SH-SY5Y (cell line): ENCODE results near the gene WFDC1.

Experiments
- GATA2 ChIP-seq: IDR thresholded peaks from 2 replicates; pipeline ENCODE4 v1.6.1; 2011; ENCODE audit warnings: mild to moderate bottlenecking, low read depth, low read length
- GATA3 ChIP-seq: IDR thresholded peaks from 2 replicates; pipeline ENCODE4 v1.6.1; 2011; ENCODE audit warnings: low read depth, mild to moderate bottlenecking, low read length, moderate library complexity

DNA sequence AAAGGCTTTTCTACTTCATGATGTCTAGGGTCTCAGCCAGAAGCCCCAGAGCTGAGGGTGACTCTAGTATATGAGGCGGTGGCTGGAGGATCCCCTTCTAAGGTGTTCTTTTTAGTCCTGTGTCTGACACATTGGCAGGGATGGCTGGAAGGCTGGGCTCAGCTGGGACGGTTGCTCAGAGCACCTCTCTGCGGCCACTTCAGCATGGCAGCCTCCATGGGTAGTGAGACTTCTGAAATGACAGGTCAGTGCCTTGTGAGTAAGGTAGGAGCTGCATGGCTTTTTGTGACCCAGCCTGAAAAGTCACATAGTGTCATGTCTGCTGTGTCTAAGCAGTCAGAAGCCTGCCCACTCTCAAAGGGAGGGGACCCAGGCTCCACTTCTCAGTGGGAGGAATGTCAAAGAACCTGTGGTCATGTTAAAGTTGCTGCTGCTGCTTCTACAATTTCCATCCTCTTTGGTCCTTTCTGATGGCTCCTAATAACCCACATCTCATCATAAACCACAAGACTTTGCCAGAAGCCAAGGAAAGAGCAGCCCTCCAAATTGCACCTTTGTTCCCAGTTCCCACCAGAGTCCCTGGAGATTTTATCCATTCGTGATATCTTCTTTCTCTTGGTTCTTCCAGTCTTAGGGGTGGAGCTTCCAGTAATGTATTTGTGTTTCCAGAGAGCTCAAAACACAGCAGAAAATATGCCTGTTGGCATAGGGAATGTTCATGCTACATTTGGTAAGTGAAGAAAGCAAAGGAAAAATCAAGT is 39.4 kb upstream of the WFDC1 start:
- TF ChIP-seq GATA2 (no peak), GATA3 (no peak)
